Measurements from ENCODE around the gene RUNX3. TPM values are rescaled to one million over a fixed set of nuclear protein-coding genes. Genes with fewer than 3 reads are reported as not detected.

RUNX3 gene
- total RNA-seq, 1 experiment from 2014 or later, result not detected

- DNase-seq (ENCODE audit: low read depth), result no peak
Measured at GRCh38 chr1:24865587-24865986, 64.5 kb downstream of the RUNX3 start.

DNA sequence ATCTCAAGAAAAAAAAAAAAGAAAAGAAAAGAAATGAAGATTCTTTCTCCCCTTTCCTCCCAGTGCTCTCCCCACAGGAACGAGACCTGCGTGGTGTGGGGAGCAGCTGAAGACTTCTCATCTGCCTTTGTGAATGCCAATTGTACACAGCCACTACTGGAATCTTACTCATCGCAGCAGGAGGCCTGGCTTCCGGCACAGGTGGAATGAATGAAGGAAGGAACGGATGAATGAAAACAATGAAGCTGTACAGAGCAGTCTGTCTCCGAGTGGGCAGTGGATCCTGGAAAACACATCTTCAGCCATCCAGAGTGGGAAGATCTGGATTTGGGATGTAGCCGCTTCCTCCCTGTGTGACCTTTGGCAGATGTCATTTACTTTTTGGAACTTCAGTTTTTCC, 64.9 kb downstream of the RUNX3 start:
- no peak for DNase-seq (ENCODE audit: low read depth)

- DNase-seq (ENCODE audit: low read depth), result no peak
Measured at GRCh38 chr1:24864370-24864777, 65.7 kb downstream of the RUNX3 start.

- no peak for DNase-seq (ENCODE audit: low read depth)
Measured at GRCh38 chr1:24862775-24863483, 67.1 kb downstream of the RUNX3 start.

DNA sequence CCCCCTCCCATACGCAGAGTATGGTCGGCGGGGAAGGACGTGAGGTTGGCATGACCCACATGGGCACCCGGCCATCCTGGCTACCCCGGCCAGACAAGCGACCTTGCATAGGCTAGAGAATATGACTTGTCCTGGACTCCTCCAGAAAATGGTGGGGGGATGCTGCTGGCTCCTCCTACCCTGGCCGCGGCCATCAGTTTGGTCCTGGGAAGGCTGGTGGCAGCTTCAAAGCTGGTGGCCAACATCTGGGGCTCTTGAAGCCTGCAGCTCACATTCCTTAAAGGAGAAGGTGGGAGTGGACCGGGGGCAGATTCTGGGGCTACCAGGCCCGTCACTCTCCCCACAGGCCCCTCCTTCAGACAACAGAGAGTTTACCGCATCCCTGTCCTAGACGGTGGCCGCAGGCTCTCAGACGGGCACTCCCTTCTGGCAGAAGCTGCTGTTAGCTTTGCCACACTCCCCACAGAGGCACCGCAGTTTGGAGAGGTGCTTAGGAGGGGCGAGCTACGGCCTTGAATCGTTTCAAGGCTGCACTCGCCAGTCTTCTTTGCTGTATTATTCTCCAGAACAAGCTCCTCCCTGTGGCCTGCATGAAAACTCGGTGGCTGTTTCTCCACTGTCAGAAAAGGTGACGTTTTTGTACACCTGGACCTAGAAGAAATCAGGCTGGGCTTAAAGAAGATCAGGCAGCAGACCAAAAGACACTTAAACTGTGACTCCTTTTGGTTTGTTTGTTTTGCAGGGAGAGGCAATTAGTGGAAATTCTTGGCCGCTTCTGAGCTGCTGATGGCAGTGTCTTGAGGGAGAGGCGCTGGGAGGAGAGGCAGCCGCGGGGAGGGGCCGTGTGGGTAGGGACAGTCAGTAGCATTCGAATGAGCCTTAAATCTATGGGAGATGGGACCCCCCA, 68.0 kb downstream of the RUNX3 start:
- DNase-seq (ENCODE audit: low read depth), result peak; percentile 43

DNA sequence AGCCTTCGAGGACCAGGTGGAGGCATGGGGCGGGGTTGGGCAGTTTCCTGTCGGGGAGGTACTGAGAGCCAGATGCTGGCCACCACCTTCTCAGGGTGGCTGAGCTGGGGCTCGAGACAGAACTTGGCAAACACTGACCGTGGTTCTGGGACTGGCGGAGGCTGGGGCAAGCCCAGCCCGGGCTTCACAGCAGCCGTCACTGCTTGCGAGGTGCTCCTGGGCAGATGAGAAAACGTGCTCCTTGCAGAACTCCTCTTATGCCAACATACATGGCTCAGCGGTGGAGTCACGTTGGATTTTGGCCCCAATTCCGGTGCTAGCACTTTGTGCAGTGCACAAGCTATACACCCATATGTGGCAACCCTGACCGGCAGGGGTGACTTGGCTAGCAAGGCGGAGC, 69.2 kb downstream of the RUNX3 start:
- DNase-seq (ENCODE audit: low read depth), result no peak

GRCh38 chr1:24859063-24860010, 70.7 kb downstream of the RUNX3 start:
- no peak for DNase-seq (ENCODE audit: low read depth)

DNA sequence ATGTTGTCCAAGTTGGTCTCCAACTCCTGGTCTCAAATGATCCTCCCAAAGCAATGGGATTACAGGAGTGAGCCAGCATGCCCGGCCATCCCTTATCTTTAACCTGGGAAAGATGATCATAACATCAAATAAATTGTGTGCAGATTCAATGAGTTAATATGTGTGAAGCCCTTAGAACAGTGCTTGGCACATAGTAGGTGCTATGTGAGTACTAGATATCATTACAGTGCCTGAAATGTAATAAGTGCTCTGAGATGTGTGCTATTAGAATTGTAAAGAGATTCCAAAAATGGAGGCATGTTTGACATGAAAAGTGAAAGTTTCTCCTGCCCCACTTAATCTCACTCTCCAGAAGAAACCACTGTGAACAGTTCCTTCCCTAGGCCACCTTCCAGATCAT, 71.8 kb downstream of the RUNX3 start:
- DNase-seq (ENCODE audit: low read depth), result no peak

GRCh38 chr1:24857507-24858133, 72.5 kb downstream of the RUNX3 start:
- DNase-seq (ENCODE audit: low read depth), result peak; percentile 12

- DNase-seq (ENCODE audit: low read depth), result no peak
Measured at GRCh38 chr1:24856787-24857506, 73.1 kb downstream of the RUNX3 start.

- no peak for DNase-seq (ENCODE audit: low read depth)
Measured at GRCh38 chr1:24855474-24855873, 74.6 kb downstream of the RUNX3 start.

DNA sequence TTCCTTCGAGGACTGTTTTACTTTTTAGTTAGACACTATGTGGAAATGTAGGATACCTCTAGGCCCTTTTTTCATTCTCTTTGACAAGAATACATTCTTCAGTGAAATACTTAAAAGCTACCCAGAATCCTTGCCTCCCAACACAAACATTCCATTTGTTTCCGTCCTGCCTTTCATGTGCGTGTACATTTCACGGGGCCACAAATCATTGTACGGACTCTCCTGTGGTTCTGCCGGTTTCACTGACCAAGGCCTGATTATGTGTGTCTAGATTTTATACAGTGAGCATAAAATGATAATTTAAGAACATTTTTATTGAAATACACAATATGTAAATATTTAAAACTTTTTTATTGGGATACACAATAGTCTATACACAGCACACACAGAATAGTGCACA, 76.4 kb downstream of the RUNX3 start:
- no peak for DNase-seq (ENCODE audit: low read depth)

DNA sequence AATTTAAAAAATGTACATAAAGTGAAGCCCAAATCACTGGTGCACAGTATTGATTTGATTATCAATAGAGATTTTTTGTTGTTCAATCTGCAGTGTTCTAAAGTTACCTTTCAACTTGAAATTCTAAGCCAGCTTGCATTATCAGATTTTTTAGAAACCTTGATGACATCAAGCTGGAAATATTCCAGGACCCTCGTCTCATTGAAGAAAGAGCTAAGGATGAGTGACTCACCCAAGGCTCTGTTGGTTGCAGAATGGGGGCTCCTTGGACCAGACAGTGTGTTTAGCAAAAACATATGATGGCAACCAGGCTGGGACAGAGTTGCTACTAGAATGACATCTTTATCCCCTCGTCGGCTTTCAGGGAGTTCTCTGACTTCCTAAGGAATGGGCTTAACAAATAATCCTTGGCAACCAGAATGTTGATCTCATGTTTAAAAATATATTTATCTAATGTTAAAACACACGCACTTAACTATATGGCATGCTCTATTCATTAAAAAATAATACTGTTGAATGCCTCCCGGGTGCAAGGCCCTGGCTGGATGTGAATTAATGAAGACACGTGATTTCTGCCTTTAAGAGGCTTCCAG, 79.7 kb downstream of the RUNX3 start:
- DNase-seq (ENCODE audit: low read depth), result no peak

DNA sequence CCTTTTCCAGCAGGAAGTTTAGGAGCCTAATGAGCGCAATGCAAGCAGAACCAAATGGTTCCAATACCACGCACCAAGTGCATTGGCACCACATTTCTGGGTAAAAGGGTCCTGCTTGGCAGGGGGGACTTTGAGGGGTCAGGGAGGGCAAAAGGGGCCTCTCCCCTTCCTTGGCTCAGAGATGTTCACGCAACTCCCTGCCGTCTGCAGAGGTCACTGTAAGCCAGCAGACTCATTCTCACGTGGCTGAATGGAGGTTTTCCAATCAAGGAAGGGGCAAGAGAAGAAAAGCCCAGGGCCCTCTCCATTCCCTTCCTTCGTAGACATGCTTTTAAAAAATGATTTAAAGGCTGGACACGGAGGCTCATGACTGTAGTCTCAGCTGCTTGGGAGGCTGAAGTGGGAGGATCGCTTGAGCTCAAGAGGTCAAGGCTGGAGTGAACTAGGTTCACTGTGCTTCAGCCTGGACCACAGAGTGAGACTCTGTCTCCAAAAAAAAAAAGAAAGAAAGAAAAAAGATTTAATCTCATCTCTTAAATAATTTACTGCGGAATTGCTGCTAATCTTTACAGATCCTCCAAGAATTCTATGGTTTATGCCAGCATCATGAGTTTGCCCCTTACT, 80.3 kb downstream of the RUNX3 start:
- DNase-seq (ENCODE audit: low read depth), result no peak

Other genes starting within 250 kb of the RUNX3 start
- gene CLIC4, start 184.8 kb downstream of the RUNX3 start, total RNA-seq (2014; rRNA removed), result 533 and 580 TPM in 2 replicates